ENCODE results near the gene SERTAD3.

Gene SERTAD3

GRCh38 chr19:40393894-40394815 is 50.0 kb downstream of the SERTAD3 start:
- peaks cover 3% of the 10 kb centered on the region for H3K4me1 Mint-ChIP-seq
- H3K4me3 Mint-ChIP-seq, result no peak overlapping the region

GRCh38 chr19:40392894-40393517 is 51.1 kb downstream of the SERTAD3 start:
- Mint-ChIP-seq H3K27me3 (ENCODE audit: low read depth) (peaks cover 5% of the 10 kb centered on the region), H3K9me3 (no peaks in the 10 kb centered on the region), H3K36me3 (ENCODE audit: low read depth) (no peaks in the 10 kb centered on the region), H3K4me3 (no peak overlapping the region), H3K4me1 (no peaks in the 10 kb centered on the region), H3K27ac (no peak overlapping the region)
- no peak for TF ChIP-seq CTCF (IDR thresholded peaks at IDR 0.05; ENCODE audit: unreplicated experiment in 3 of 3)

More at GRCh38 chr19:40393894-40394815, 50.0 kb downstream of the SERTAD3 start:
- H3K36me3 Mint-ChIP-seq (ENCODE audit: low read depth), result peaks cover 3% of the 10 kb centered on the region
- H3K27ac Mint-ChIP-seq, result no peak overlapping the region
- H3K9me3 Mint-ChIP-seq, result no peaks in the 10 kb centered on the region
- H3K27me3 Mint-ChIP-seq (ENCODE audit: low read depth), result peaks cover 5% of the 10 kb centered on the region
- TF ChIP-seq CTCF (IDR thresholded peaks at IDR 0.05; ENCODE audit: unreplicated experiment in 3 of 3), result no peak

GRCh38 chr19:40392123-40392522 is 52.0 kb downstream of the SERTAD3 start:
- no peak for TF ChIP-seq CTCF (IDR thresholded peaks at IDR 0.05; ENCODE audit: unreplicated experiment in 3 of 3)
- no peak overlapping the region for H3K4me3 Mint-ChIP-seq
- H3K4me1 Mint-ChIP-seq, result peaks cover 2% of the 10 kb centered on the region
- H3K36me3 Mint-ChIP-seq (ENCODE audit: low read depth), result no peaks in the 10 kb centered on the region
- no peaks in the 10 kb centered on the region for H3K9me3 Mint-ChIP-seq
- H3K27ac Mint-ChIP-seq, result no peak overlapping the region
- H3K27me3 Mint-ChIP-seq (ENCODE audit: low read depth), result peaks cover 5% of the 10 kb centered on the region
